ENCODE data around the gene OR2H1. TPM values are rescaled to one million over a fixed set of nuclear protein-coding genes. Genes with fewer than 3 reads are reported as not detected.

The OR2H1 gene
- total and polyA plus RNA-seq, 9 of the 15 experiments (the other 6 are each of a cell fraction or from before 2014, with no cell fraction given) = not detected

DNA sequence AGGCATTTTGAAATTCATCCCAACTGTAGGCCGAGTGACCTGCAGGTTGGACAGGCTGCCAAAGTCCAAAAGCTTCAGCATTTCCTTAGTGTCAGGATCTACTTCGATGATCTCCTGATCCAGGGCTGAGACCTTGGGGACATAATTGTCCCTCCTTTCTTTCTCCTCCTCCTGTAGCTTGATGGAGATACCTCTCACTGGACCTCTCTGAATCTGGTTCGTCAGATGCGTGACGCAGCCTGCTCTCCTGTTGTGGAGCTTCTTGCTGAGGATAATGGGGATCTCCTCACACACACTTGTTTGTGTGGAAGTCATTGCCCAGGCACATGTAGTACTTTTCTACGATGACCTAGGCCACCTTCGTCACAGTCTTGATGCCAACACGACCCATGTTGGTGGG is 32.3 kb downstream of the OR2H1 start (continued):
- no peak for TF ChIP-seq GTF2B (IDR thresholded peaks at IDR 0.05; ENCODE audit: extremely low read depth, insufficient read length)
- no peak for TF ChIP-seq MTA2 (IDR thresholded peaks at IDR 0.05; ENCODE audit: low read depth)
- no peak for TF ChIP-seq HBP1 (CRISPR knock-in tag; IDR thresholded peaks at IDR 0.05)
- 0 out of 2 replicates have a peak, but pooled peaks have one; percentile 5 for TF ChIP-seq ZNF274 (IDR thresholded peaks at IDR 0.05; ENCODE audit: borderline replicate concordance, low read depth, low read length)
- TF ChIP-seq SMARCB1 (IDR thresholded peaks at IDR 0.05; ENCODE audit: insufficient read length, low read depth) = no peak
- TF ChIP-seq IFI16 (CRISPR knock-in tag; IDR thresholded peaks at IDR 0.05) = no peak
- no peak for TF ChIP-seq RUNX1 (IDR thresholded peaks at IDR 0.05; ENCODE audit: low read depth)

DNA sequence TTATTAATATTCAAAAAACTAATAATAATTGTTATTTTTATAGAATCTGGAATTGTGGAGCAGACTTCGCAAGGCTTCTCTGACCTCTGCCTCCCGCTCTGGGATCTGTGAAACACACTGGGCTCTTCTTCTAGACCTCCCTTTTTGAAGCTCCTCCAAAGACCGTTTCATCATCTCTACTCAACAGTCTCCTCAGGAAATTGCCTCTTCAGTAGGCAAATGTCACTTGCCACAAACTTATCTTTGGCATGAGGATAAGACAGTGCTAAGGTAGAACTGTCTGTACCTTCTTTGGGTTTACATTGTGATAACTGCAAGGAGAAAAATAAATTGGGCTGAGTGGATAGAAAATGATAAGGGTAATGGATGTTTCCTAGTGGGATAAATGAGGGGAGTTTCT is 33.1 kb downstream of the OR2H1 start:
- Histone ChIP-seq H2AFZ (ENCODE audit: low read depth, low read length) (no peak overlapping the region), H3K79me2 (ENCODE audit: control insufficient read depth, insufficient read depth, low read length) (no peaks in the 10 kb centered on the region), H3K9ac (ENCODE audit: insufficient read depth in 1 of 2, low read depth in 2 of 2, low read length in 2 of 2) (no peak overlapping the region), H3K36me3 (ENCODE audit: control insufficient read depth, insufficient read depth, low read length) (no peaks in the 10 kb centered on the region), H3K4me1 (replicated peaks in 1 of 2; ENCODE audit: control insufficient read depth in 2 of 2, insufficient read depth in 2 of 2, low read length in 2 of 2) (peaks cover 8 to 39% of the 10 kb centered on the region in 2 experiments; a peak in 4 of 5 replicates), H3K4me3 (no peak overlapping the region), H3K4me2 (ENCODE audit: insufficient read depth, low read length) (no peak overlapping the region; the same call in 1 of the 2 replicates), H4K20me1 (replicated peaks; ENCODE audit: control insufficient read depth, insufficient read depth, low read length) (no peaks in the 10 kb centered on the region), H3K9me1 (ENCODE audit: control insufficient read depth, insufficient read depth, low read length) (no peaks in the 10 kb centered on the region), H3K27ac (ENCODE audit: extremely low read depth, low read depth, low read length) (no peak overlapping the region), H3K9me3 (replicated peaks; ENCODE audit: control insufficient read depth, insufficient read depth, low read depth, low read length) (no peaks in the 10 kb centered on the region), H3K27me3 (ENCODE audit: control insufficient read depth in 2 of 2, insufficient read depth in 2 of 2, low read length in 2 of 2) (peaks cover 0 to under 1% of the 10 kb centered on the region in 2 experiments; a peak in 1 of 5 replicates)
- CTCF ChIA-PET (ENCODE audit: low intra/inter-chr PET ratio) = no interaction called here
- 2% methylated on average over 3 of the region's 3 CpGs for WGBS (ENCODE audit: insufficient coverage, low coverage, missing lambda C conversion rate)
- TF ChIP-seq ZNF232 (CRISPR knock-in tag; IDR thresholded peaks at IDR 0.05) (no peak), ELF1 (tag; IDR thresholded peaks at IDR 0.05) (no peak), DACH1 (IDR thresholded peaks at IDR 0.05; ENCODE audit: partially characterized antibody) (peak; percentile 43), ZNF217 (CRISPR knock-in tag; IDR thresholded peaks at IDR 0.05) (no peak), HIVEP1 (CRISPR knock-in tag; IDR thresholded peaks at IDR 0.05) (0 out of 2 replicates have a peak, but pooled peaks have one; percentile 54), RHOXF2B (CRISPR knock-in tag; conservative IDR thresholded peaks at IDR 0.05) (0 out of 2 replicates have a peak, but pooled peaks have one; percentile 2), CEBPG (CRISPR knock-in tag; IDR thresholded peaks at IDR 0.05) (no peak), CEBPG (tag; conservative IDR thresholded peaks at IDR 0.05 in 1 of 2, IDR thresholded peaks at IDR 0.05 in 1 of 2) (peak in 1 of 2 experiments; percentile 35; a peak in 1 of 4 replicates), PCBP1 (IDR thresholded peaks at IDR 0.05; ENCODE audit: low read depth, low read length, poor library complexity, severe bottlenecking) (no peak)
- TF ChIP-seq, protein P1, sequence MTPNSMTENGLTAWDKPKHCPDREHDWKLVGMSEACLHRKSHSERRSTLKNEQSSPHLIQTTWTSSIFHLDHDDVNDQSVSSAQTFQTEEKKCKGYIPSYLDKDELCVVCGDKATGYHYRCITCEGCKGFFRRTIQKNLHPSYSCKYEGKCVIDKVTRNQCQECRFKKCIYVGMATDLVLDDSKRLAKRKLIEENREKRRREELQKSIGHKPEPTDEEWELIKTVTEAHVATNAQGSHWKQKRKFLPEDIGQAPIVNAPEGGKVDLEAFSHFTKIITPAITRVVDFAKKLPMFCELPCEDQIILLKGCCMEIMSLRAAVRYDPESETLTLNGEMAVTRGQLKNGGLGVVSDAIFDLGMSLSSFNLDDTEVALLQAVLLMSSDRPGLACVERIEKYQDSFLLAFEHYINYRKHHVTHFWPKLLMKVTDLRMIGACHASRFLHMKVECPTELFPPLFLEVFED (CRISPR knock-in tag; conservative IDR thresholded peaks at IDR 0.05) = 0 out of 2 replicates have a peak, but pooled peaks have one; percentile 16
- DNase-seq (ENCODE audit: extremely low read depth in 1 of 4, low spot score in 3 of 4) (no peak), ATAC-seq (no peak), FAIRE-seq (peak; percentile 6)
- no TSS peak for BruUV-seq (replicated peaks)
- in situ Hi-C loops (cut with MboI) (no loop called here), intact Hi-C loops (cut with micrococcal nuclease) (no loop called here)
- POLR2A ChIA-PET = no interaction called here
